ENCODE results near the gene PTPN14. TPM values are rescaled to one million over a fixed set of nuclear protein-coding genes. Genes with fewer than 3 reads are reported as not detected.
A peak's percentile ranks its signal among the peaks of the same experiment; 100 is the strongest.

The PTPN14 gene
- total RNA-seq, 1 donor from 2014 or later = 136 TPM

GRCh38 chr1:214415131-214415530, 136.3 kb downstream of the PTPN14 start:
- Mint-ChIP-seq H3K9me3 (ENCODE audit: low read depth) (peaks cover 6% of the 10 kb centered on the region), H3K4me1 (ENCODE audit: low read depth) (peaks cover 63% of the 10 kb centered on the region), H3K27me3 (ENCODE audit: low read depth) (no peaks in the 10 kb centered on the region), H3K4me3 (ENCODE audit: unreplicated experiment) (no peak overlapping the region), H3K27ac (ENCODE audit: unreplicated experiment) (peak overlapping the region; percentile 91), H3K36me3 (ENCODE audit: low read depth) (peaks cover 9% of the 10 kb centered on the region)
- no peak for DNase-seq (ENCODE audit: low spot score)
- TF ChIP-seq CTCF (IDR thresholded peaks at IDR 0.05) = no peak

GRCh38 chr1:214414691-214415090, 136.7 kb downstream of the PTPN14 start:
- Mint-ChIP-seq H3K27me3 (ENCODE audit: low read depth) (no peaks in the 10 kb centered on the region), H3K4me3 (ENCODE audit: unreplicated experiment) (no peak overlapping the region), H3K27ac (ENCODE audit: unreplicated experiment) (peak overlapping the region; percentile 91), H3K4me1 (ENCODE audit: low read depth) (peaks cover 59% of the 10 kb centered on the region), H3K36me3 (ENCODE audit: low read depth) (peaks cover 9% of the 10 kb centered on the region), H3K9me3 (ENCODE audit: low read depth) (peaks cover 6% of the 10 kb centered on the region)
- DNase-seq (ENCODE audit: low spot score) = no peak
- no peak for TF ChIP-seq CTCF (IDR thresholded peaks at IDR 0.05)

GRCh38 chr1:214413315-214413714, 138.1 kb downstream of the PTPN14 start:
- DNase-seq (ENCODE audit: low spot score) = no peak
- no peak overlapping the region for H3K27ac Mint-ChIP-seq (ENCODE audit: unreplicated experiment)
- no peaks in the 10 kb centered on the region for H3K27me3 Mint-ChIP-seq (ENCODE audit: low read depth)
- H3K4me1 Mint-ChIP-seq (ENCODE audit: low read depth) = peaks cover 45% of the 10 kb centered on the region
- TF ChIP-seq CTCF (IDR thresholded peaks at IDR 0.05) = no peak
- H3K4me3 Mint-ChIP-seq (ENCODE audit: unreplicated experiment) = no peak overlapping the region
- peaks cover 6% of the 10 kb centered on the region for H3K9me3 Mint-ChIP-seq (ENCODE audit: low read depth)
- H3K36me3 Mint-ChIP-seq (ENCODE audit: low read depth) = peaks cover 9% of the 10 kb centered on the region

- Mint-ChIP-seq H3K36me3 (ENCODE audit: low read depth) (peaks cover 13% of the 10 kb centered on the region), H3K4me3 (ENCODE audit: unreplicated experiment) (no peak overlapping the region), H3K4me1 (ENCODE audit: low read depth) (peaks cover 47% of the 10 kb centered on the region), H3K9me3 (ENCODE audit: low read depth) (no peaks in the 10 kb centered on the region), H3K27me3 (ENCODE audit: low read depth) (no peaks in the 10 kb centered on the region), H3K27ac (ENCODE audit: unreplicated experiment) (peak overlapping the region; percentile 69)
- TF ChIP-seq CTCF (IDR thresholded peaks at IDR 0.05) = no peak
- no peak for DNase-seq (ENCODE audit: low spot score)
Observed at GRCh38 chr1:214404571-214405213, 146.7 kb downstream of the PTPN14 start.

GRCh38 chr1:214404154-214404553, 147.2 kb downstream of the PTPN14 start:
- no peak for TF ChIP-seq CTCF (IDR thresholded peaks at IDR 0.05)

More at GRCh38 chr1:214404154-214404553, 147.2 kb downstream of the PTPN14 start:
- Mint-ChIP-seq H3K27ac (ENCODE audit: unreplicated experiment) (peak overlapping the region; percentile 69), H3K9me3 (ENCODE audit: low read depth) (no peaks in the 10 kb centered on the region), H3K4me1 (ENCODE audit: low read depth) (peaks cover 48% of the 10 kb centered on the region), H3K27me3 (ENCODE audit: low read depth) (no peaks in the 10 kb centered on the region), H3K4me3 (ENCODE audit: unreplicated experiment) (no peak overlapping the region), H3K36me3 (ENCODE audit: low read depth) (peaks cover 18% of the 10 kb centered on the region)
- no peak for DNase-seq (ENCODE audit: low spot score)
